Fibroblast of peridontal ligament (primary cell): ENCODE data around the gene UBASH3A.
"Not testable (repeated sequence)": the region's sequence is repeated elsewhere in the genome, so short reads cannot be mapped to it uniquely, and the experiment has no call there.

Experiments
- DNase-seq: peaks from one replicate; pipeline ENCODE4 v3.0.0-alpha.2; 2010; ENCODE audit errors: extremely low read depth

The UBASH3A gene

GRCh38 chr21:42390193-42390592, 13.5 kb upstream of the UBASH3A start:
- no peak for DNase-seq

DNA sequence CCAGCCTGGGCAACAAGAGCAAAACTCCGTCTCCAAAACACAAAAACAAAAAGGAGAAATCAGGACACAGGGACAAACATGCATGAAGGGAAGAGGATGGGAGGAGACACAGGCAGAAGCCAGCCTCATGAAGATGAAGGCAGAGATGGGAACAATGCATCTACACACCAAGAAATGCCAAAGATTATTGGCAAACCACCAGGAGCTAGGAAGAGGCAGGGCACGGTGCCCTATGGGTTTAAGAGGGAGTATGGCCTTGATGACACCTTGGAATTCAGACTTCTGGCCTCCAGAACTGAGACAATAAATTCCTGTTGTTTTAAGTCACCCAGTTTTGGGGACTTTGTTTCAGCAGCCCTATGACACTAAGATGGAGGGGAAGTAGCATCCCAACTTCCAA, 13.0 kb upstream of the UBASH3A start:
- DNase-seq, result no peak

GRCh38 chr21:42391297-42391696, 12.4 kb upstream of the UBASH3A start:
- no peak for DNase-seq

DNA sequence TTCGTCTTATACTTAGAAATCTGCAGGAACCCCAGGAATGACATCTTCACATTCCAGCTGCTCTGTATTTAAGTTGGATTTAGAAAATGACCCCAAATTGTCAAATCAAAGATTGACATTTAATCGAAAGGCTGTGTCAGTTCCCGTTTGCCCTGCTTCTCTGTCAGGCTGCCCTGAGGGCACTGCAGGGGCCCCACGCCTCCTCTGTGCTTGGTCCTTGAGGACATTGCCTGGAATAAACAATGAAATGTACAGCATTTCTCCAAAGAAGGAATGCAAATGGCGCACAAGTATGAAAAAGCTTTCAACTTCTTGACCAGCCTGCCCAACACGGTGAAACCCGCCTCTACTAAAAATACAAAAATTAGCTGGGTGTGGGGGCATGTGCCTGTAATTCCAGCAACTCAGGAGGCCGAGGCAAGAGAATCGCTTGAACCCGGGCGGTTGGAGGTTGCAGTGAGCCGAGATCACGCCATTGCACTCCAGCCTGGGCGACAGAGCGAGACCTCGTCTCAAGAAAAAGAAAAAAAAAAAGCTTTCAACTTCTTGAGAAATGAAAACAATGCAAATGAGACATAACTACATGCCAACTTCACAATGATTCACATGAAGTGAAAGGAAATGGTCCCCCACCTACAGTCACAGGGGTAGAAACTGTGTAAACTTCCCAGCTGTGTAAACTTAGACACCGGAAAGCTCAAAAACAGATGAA, 10.8 kb upstream of the UBASH3A start:
- no peak for DNase-seq

GRCh38 chr21:42393443-42393950, 10.2 kb upstream of the UBASH3A start:
- DNase-seq, result no peak

GRCh38 chr21:42395302-42395701, 8.4 kb upstream of the UBASH3A start:
- no peak for DNase-seq

- DNase-seq, result no peak
These were observed 7.6 kb upstream of the UBASH3A start, which contains the start of gene TMPRSS3 for GRCh38 chr21:42395905-42396651. TSS of gene TMPRSS3 (minus strand) at chr21:42396052. CDS start at chr21:42395417, 635 bp downstream.

- DNase-seq, result no peak
These were observed 6.6 kb upstream of the UBASH3A start for GRCh38 chr21:42396799-42397745.

DNA sequence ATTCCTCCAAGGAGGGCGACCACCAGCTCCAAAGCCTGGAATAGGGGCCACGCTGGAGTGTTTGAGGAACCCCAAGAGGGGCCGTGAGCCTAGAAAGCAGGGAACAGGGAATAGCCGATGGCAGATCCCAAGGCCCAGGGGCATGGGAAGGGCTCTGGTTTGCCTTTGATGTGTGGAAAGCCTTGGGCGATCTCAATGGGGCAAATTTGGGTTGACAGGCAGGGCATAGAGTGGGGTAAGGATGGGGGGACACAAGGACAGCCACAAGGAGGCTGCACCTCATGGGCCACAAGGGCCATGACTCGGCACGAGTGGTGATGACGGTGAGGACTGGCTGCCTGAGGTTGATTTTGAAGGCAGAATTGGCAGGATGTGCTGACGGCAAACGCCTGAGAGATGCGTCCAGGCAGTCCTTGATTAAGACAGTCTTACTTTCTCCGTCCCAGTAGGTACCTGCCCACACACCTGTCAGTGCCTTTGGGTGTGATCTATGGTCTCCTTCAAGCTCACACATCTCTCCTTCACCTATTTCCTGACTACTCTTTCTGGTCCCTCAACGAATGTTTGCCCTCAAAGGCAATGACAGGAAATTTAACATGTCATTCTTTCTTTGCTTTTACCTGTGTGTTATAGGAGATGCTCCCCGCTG, 5.8 kb upstream of the UBASH3A start:
- DNase-seq, result no peak

DNA sequence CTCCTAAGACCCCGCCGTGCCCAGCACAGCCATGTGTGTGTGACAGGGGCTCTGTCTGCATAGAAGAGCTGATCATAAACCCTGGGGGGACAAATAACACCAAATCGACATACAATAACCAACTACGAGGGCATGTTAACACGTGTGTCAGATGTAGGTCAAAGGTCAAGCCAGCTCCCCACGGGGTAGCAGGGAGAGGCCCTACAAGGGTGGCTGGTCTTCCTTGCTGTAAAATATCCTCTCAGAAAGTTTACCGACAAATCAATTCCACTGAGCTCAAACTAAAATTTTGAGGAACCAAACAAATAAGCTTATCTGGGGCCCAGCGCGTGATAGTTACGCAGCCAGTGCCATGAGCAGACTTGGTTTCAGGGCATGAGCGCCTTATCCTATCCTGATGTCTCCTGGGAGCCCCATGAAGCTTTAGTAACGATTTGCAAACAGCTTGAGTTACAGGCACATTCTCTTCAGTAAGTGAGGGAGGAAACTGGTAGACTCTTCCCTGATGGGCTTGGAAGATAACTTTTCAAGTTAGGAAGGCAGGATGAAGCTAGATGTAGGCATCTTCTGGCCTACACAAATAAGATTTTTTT, 5.2 kb upstream of the UBASH3A start:
- no peak for DNase-seq

DNA sequence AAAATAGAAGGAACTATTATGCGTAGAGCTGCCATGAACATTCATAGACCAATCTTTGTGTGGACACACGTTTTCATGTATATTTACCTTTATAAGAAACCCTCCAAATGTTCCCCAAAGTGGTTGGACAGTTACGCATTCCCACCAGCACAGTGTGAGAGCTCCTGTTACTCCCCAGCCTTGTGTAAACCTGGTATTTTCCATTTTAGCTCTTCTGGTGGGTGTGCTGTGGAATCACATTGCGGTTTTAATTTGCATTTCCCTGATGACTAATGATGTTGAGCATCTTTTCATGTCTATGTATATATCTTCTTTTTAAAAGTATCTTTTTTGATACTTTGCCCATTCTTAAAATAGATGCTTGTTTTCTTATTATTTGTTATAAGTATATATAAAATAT, 3.2 kb upstream of the UBASH3A start:
- no peak for DNase-seq

GRCh38 chr21:42401154-42401553, 2.5 kb upstream of the UBASH3A start:
- DNase-seq, result no peak

DNA sequence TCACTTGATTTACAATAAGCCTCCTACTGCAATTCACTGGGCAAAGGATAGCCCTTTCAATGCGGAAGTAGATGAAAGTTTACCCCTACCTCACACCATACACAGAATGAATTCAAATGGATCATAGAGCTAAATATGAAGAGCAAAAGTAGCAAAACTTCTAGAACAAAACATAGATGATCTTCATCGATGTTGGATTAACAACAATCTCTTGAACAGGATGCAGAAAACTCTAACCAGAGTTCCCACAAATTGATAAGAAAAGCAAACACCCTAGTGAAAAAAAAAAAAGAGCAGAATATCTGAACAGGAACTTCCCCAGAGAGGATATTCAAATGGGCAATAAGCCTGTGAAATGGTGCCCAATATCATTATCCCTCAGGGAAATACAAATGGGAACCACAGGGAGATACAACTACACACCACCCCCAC, 1.9 kb upstream of the UBASH3A start:
- no peak for DNase-seq

- no peak for DNase-seq
These were observed 837 bp downstream of the UBASH3A start for GRCh38 chr21:42404539-42404938.

DNA sequence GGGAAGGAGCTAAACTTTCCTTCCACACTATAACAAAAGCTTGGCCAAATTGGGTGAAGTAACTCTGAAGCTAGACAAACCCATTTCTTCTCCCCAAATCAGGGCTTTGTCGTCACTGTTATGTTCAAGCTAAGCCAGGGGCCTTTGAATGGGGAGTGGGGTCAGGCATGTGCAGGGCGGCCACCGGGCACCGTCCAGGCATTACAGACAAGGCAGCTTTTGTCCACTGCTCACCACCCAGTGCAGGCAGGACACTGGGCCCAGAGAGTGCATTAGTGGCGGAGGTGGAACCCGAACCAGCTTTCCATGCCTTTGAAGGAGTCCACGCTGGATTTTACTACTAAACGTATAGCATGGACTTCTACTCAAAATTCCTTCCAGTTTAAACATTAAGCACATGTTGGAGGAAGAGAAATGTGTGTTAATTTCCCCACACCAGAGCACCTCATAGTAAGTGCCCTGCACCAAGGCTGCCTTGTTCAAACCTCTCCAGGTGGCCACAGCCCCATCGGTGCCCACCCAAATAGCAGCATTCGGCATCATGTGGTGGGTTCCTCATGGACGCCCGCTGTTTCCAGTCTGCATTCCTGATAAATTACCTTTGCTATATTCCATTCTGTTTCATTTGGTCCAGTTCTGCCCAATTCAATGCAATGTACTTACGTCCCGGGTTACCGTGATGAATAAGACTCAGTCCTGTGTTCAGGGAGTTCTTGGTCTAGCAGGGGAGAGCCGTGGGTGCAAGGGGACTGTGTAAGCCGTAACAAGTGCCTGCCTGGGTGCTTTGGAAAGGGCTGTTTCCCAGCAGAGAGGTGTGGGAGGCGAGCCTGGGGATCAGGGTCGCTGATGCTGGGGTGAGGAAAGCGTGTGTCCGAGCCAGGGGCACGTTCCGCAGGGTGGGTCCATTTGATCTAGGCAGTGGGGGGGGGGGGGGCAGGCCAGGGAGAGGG, 1.6 kb downstream of the UBASH3A start:
- no peak for DNase-seq

- no peak for DNase-seq
These were observed 2.5 kb downstream of the UBASH3A start for GRCh38 chr21:42406201-42406621.

- DNase-seq, result no peak
These were observed 3.2 kb downstream of the UBASH3A start for GRCh38 chr21:42406866-42407265.

- no peak for DNase-seq
These were observed 3.8 kb downstream of the UBASH3A start for GRCh38 chr21:42407476-42407875.

- DNase-seq, result not testable (repeated sequence)
These were observed 5.0 kb downstream of the UBASH3A start for GRCh38 chr21:42408718-42409117.

GRCh38 chr21:42409366-42409765, 5.7 kb downstream of the UBASH3A start:
- DNase-seq, result no peak
